Mucosa of gallbladder (tissue), 1 donor: Measurements from ENCODE around the gene WDR36. TPM values are rescaled to one million over a fixed set of nuclear protein-coding genes. Genes with fewer than 3 reads are reported as not detected.

ENCODE experiments used
- total RNA-seq: library from RNA; stranded (reverse); gene quantifications from one replicate; pipeline ENCODE4 v1.2.1, GENCODE V29; 2021
- donor health status: DM: no; HTN: no; CAD: no.

Gene WDR36
- total RNA-seq, 1 donor from 2014 or later: 19.5 TPM

Other genes with a start within 250 kb of the WDR36 start
- gene TSLP, start 20.6 kb upstream of the WDR36 start, total RNA-seq: 4.1 TPM
- gene CAMK4, start 132.0 kb downstream of the WDR36 start, total RNA-seq: 5.0 TPM